HG03045 (cell line): Measurements from ENCODE around the gene PALMD.

Experiments
- ATAC-seq: cut with Tn5 transposase; IDR thresholded peaks from one replicate; pipeline ENCODE4 v1.9.1; 2021; ENCODE audit warnings: mild to moderate bottlenecking, moderate library complexity; ENCODE audit not compliant: unreplicated experiment

Gene PALMD

DNA sequence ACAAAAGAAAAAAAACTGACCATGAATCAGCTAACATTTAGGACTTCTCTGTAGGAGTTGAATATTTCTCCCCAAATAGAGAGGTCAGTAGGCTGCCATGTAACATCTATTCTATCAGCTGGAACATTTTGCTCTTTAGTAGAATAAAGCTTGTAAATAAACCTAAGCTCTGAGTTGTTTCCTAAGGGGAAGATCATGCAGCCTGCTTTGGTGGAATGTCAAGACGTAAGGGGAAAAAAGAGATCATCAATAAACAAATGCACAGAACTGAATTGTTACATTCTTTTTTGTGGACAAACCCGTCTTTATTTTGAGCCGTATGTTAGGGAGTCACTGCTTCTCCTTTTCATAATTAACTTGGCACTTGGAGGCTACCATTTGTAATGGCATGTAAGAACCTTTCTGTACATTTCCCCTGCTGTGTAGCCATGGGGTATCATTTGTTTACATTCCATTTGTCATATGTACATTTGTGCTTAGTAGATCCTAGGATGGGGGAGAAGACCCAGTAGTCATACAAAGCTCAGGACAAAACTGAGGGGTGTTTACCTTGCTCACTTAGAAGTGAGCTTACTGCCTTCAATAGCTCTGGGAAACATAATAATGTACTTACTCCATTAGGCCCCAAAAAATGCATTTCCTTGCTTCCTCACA, 10.8 kb upstream of the PALMD start:
- ATAC-seq = no peak

DNA sequence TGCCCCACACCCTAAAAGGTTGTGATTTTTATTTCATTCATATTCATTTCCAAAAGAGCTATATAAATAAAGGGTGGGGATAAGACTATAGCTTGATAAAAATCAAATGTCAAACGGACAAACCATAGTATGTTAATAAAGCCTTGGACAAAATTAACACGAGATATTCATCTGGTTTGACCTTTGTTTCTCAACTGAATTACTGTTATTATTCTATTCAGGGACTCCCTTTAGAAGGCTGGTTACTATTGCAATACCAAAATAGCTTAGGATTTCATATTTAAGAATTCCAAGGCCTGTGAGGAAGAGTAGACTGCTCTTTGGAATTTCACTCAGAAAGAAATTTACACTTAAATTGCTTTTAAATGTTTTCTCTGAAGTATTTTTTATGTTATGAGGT, 10.2 kb upstream of the PALMD start:
- ATAC-seq = no peak

DNA sequence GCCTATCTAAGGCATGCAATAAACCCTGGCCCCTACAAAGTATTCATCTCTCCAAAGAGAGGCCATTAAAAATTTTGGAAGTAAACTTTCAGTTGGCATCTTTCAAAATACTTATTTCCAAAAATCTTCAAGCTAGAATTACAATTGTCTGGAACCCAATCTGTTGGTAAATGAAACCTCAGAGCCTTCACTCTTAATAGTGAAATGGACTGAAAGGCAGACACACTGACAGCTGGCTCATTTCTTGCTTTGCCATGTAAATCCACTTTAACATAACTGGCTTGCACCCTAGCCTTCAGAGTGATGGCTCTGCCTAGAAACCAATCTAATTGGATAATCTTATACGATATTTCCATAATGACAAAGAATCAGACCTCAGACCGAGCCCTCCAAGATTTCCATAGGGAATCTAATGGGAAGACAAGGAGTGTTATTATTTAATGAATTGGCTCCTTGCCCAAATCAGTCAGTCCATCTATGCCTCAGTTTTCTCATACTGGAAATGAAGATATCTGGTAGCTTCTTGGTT, 9.2 kb upstream of the PALMD start:
- no peak for ATAC-seq

DNA sequence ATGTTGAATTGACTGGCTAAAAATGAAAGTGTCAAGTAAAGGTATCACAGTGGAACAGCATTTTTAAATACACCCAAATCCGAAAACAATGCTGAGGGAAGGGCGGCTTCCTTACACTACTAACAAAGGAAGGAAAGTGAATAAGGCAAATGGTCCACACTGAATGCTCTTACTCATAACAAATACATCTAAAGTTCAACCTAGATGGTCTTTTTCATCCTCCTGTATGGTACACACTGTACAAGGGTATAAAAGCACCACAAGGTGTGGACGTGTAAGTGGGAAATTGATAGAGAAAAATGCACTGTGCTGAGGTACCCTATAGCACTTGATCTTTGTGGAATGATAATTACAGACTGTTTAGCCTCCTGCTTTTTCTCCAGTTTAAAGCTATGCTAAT, 7.1 kb upstream of the PALMD start:
- no peak for ATAC-seq

- ATAC-seq = no peak
Measured at GRCh38 chr1:99639408-99639807, 6.5 kb upstream of the PALMD start.

DNA sequence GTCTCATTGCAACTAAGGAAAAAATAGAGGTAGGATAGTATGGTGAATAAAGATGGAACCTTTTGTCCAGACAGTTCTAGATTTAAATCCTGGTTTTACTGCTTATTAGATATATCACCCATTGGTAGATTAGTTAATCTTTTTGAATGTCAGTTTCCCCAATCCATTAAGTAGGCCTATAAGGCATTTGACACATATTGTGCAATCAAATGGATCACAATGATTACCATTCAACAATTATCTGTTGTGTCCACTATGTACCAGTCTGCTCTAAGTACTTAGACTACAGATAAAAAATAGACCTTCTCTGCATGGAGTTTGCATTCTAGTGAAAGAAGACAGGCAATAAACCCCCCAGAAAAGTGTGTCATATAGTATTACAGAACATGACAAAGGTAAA, 6.0 kb upstream of the PALMD start:
- ATAC-seq = no peak

DNA sequence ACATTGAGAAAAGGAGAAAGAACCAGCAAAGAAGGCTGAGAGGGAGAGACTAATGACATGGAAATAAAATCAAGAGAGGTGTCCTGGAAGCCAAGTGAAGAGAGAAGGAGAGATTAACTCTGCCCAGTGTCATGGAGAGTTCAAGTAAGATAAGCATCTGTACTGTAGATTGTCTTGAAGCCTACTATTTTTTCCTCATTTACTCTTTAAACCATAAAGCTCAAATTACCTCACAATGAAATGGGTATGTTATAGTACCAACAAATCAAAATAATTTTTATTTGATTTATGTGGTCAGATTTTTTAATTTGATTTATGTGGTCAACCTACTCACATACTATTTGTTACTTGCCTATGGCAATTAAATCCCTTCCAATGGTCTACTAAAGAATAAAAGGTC, 5.2 kb upstream of the PALMD start:
- ATAC-seq = no peak

DNA sequence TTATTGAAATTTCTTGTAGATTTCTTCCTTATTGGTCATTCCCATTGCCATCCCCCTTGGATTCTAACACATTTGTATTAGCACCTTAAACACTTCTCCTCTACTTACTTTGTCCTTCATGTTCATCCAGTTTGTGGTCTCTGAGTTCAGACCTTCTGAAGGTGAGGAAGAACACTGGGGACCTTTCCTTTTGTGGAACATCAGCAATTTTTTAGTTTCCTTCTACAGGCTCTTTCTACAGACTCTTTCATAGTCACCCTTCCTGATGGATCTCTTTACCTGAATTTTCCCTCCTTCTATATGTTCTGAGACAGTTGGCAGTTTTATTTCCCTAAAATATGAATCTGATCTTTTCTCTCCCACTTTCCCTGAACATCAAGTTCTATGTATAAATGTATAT, 4.4 kb upstream of the PALMD start:
- no peak for ATAC-seq

GRCh38 chr1:99642053-99642452, 3.9 kb upstream of the PALMD start:
- ATAC-seq = no peak

- no peak for ATAC-seq
Measured at GRCh38 chr1:99643021-99643779, 2.7 kb upstream of the PALMD start.

DNA sequence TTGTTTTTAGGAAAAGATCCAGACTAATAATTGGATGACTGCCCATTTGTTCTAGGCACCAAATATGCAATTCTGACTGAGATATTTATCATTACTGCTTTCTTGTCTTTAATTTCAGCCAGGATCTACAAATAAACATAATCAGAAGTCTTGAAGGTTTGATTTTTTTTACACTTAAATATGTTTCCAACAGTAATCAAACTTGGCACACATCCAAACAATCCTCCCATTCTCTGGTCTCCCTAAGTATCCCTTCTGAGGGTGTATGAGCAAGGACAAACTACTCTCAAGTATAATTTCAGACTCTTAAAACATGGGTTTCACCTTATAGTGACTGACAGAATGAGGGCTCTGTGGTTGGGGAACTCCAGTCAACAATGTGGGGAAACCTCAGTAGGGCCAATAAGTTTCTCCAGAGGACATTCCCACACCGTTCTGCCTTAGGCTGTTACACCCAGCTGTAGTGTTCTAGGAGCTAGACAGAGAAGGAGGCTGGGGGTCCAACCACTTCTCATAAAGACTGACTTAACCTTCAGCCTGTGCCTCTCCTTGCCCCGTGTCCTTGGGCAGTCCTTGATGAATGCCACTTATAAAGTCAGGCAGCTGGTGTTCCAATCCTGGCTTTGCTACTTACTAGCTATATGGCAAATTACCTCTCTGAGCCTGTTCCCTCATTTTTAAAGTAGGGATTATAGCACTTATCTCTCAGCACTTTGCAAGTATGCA, 1.5 kb upstream of the PALMD start:
- no peak for ATAC-seq

DNA sequence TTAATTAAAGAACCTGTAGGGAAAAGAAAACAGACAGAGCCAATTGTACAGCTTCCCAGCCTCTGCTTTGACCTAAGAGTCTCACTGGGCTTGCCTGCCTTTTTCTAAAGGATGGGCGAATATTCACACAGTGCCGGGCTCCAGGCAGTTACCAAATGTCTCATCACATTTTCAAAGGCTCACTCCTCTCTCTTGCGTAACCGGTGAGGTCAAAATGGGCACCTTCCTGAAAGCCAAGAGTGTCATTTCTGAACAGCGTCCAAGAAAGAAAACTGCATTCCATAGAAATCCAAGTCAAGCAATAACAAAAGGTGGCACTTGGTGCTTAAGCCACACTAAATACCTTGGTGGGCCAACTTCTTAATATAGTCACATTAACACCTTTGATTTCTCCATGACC, 710 bp upstream of the PALMD start:
- no peak for ATAC-seq

- ATAC-seq = no peak
Measured at GRCh38 chr1:99646868-99647267, 955 bp downstream of the PALMD start.

GRCh38 chr1:99647490-99647889, 1.6 kb downstream of the PALMD start:
- ATAC-seq = no peak

- no peak for ATAC-seq
Measured at GRCh38 chr1:99648107-99648506, 2.2 kb downstream of the PALMD start.

GRCh38 chr1:99650030-99650429, 4.1 kb downstream of the PALMD start:
- ATAC-seq = no peak

DNA sequence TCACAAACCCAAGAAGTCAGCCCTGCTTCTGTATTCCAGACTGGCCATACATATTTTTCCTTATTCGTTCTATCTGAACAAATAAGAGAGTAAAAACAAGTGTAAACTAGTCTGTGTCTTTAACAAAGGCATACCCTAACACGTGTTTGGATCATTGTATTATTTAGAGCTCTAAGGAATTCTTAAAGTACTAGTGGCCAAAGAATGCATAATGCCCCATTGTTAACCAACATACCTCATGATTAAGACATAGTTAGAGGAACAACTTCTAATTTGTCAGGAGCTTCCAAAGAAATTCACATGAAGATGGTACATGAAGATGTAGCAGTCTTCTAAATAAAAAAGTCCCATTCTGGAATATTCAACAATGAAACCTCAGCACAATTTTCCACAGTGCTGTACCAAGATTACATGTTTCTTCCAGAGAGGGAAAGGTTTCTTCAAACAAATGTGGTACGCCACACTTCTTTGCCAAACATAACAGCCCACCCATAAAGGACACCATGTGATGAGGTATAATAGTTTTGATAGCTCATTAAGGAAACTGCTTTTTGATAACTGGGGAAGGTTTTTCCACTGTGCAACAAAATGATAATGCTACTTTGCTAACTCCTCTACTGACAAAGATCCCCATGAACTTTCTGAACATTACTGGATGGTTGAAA, 5.0 kb downstream of the PALMD start:
- ATAC-seq = no peak

- no peak for ATAC-seq
Measured at GRCh38 chr1:99652881-99653281, 7.0 kb downstream of the PALMD start.

DNA sequence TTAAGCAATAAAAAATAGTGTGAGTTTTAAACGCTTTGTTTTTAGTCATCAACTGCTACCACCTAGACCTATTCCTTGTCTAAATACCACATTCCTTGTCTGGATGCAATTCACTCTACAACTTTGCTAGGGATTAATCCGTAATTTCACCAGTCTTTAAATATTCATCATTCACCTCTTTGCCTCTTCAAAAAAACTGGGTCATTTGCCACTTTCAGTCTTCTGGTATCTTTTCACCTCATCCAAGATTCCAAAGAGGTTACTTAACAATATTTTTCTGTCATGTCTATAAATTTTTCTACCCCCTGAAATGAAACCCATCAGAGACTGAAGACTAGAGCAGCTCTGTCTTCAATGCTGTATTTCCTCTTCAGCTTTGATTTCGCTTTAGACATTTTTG, 9.5 kb downstream of the PALMD start:
- no peak for ATAC-seq

GRCh38 chr1:99656701-99657100, 10.8 kb downstream of the PALMD start:
- no peak for ATAC-seq
